ENCODE data around the gene PRKAG2.
"Not testable (repeated sequence)": the region's sequence is repeated elsewhere in the genome, so short reads cannot be mapped to it uniquely, and the experiment has no call there.

PRKAG2 gene

DNA sequence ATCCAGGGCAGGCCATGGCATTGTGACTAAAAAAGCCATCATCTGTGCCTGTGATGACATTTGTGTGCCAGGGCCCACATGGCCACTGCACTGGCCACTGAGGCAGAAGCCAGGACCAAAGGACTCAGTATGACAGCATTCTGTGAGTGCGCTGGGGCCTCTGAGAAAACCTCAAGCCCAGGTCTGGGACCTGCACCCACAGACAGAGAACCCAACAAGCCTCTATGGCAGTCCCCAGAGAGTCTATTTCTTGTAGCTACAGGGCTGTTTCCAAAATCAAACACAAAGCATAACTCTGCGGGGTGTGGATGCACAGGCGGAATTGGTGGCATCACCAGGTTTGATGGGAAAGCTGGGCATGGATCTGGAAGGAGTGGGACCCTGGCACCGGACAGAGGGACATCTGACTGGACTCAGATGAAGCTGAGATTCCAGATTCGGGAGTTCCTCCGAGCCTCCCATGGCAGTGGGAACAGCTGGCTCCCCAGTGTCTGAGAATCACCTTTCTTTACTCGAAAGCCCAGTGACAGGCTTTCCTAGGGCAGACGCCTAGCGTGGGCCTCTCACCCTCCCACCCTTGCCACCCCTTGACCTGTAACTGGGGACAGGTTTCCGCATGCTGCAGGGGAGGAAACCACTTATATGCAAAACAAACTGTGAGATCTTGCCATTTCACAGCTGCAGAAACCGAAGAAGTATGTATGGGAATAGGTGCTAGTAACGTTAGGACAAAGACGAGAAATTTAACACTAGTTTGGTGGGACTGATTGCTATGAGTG, 286.7 kb downstream of the PRKAG2 start:
- no peak for DNase-seq (ENCODE audit: low spot score)

DNA sequence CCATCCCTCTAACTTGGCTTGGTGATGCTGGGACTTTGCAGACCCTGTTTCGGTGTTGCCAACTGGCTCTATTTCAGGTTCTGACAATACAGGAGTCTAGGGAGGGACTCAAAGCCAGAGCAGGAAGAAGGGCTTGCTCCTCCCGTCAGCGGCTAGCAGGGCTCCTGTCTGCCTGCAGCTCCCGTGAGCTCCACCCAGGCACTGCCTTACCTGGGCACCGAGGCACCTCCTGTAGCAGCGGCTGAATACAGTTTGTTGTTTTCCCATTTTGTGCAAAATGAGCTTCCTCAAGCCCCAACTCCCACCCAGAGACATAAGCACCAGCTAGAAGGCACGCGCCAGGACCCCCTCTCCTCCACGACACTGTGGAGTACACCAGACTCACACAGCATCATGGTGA, 287.9 kb downstream of the PRKAG2 start:
- DNase-seq (ENCODE audit: low spot score): no peak

DNA sequence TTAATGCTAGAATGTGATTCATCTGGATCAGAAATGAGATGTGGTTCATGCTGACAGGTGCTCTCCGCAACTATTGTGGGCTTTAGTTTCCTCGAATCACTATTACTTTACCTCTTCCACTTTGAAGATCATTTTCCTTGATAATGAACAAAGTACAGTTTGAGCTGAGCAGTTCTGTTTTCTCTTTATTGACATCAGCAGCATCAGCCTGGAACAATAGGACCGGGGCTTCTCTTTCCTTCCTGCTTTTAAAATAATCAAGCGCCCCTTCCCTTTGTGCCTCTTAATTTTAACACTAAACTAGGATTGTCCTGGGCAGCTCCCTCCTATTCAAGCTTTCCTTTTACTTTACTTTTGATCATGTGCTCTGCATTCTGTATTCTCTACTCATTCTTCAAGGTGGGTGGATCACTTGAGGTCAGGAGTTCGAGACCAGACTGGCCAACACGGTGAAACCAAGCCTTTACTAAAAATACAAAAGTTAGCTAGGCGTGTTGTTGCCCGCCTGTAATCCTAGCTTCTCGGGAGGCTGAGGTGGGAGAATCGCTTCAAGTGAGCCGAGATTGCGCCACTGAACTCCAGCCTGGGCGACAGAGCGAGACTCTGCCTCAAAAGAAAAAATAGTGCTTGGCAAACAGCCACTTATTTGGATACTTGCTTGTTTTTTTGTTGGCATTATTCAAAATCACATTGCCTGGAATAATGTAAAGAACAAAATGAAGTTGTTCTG, 290.2 kb downstream of the PRKAG2 start:
- no peak for DNase-seq (ENCODE audit: low spot score)

DNA sequence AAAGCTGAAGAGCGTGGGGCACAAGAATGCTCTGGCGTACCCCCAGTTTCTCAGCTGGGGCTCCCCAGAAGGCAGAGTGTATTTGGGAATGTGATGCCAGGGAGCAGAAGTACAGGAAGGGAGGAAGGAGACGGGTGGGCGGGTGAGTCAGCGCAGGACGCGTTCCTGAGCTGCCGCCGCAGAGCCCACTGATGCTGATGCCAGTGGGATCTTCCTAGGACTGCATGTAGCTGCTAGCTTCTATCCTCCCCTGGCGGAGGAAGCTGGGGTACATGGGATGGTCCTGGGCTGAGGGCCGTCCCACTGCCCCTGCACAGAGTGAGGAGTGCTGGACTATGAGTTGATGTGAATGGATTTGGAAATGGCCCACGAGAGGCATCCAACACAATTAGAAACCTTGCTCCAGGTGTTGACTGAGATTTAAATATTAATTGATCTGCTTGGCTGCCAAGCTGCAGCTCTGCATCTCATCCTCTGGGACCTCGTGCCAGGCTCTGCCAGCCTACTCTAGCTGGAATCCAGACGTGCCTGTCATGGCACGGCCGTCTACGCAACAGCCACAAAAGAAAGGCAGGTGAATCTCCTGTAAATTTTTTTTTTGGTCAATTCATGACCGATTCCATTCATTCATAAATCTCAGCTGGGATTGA, 291.0 kb downstream of the PRKAG2 start:
- DNase-seq (ENCODE audit: low spot score): no peak

DNA sequence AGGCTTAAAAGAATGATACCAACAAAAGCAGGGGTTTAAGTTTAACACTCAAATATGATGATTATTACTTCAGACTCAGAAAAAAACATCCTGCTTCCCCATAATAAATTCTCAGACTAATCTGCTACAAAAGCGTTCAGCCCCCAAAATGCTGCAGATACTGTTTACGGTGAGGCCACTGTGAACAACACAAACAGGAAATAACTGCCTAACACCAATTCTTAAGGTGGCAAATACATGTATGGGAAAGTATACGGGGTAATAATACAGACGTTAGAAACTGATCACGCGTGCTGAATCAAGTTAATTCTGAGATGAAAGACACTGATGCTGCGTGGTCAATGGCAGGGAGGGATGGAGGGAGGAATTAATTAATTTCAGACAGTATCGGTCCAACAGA, 295.2 kb downstream of the PRKAG2 start:
- DNase-seq (ENCODE audit: low spot score): no peak

DNA sequence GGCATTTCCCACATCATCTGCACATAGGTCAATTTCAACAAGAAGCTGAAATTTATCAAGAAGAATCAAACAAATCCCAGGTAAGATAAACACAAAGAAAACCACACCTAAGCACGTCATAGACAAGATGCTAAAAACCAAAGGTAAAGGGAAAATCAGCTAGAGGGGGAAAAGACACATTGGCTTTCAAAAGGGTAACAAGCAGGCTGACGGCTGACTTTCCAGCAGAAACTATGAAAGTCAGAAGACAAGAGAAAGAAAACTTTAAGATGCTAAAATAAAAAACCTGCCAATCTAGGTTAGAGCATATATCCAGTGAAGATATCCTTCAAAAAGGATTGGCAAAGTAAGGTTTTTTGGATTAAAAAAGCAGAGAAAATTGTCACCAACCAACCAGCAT, 297.3 kb downstream of the PRKAG2 start:
- no peak for DNase-seq (ENCODE audit: low spot score)

DNA sequence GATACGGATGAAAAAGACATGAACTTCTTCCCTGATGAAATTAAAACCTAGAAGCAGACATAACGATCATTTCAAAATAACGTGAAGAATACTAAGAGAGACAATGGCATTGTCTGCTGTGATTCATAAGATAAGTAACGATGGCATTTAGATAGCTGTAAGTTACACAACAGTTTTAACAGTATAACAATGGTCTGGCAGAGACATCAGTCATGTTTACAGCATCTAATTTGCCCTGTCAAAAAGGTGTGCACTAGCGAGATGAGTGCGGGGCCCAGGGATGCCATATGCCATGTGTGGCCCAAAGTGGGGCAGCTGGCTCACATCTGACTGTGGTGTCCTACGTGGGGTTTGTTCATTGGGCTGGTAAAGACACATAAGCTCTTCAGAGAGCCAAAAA, 301.5 kb downstream of the PRKAG2 start:
- no peak for DNase-seq (ENCODE audit: low spot score)

DNA sequence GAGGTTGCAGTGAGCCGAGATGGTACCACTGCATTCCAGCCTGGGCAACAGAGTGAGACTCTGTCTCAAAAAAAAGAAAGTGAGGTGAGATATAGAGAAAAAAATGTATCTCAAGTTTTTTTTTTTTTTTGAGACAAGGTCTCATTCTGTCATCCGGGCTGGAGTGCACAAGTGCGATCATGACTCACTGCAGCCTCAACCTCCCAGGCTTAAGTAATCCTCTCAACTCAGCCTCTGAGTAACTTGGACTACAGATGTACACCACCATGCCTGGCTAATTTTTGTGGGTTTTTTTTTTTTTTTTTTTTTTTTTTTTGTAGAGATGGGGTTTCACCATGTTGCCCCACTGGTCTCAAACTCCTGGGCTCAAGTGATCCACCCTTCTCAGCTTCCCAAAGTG, 303.9 kb downstream of the PRKAG2 start:
- not testable (repeated sequence) for DNase-seq (ENCODE audit: low spot score)

DNA sequence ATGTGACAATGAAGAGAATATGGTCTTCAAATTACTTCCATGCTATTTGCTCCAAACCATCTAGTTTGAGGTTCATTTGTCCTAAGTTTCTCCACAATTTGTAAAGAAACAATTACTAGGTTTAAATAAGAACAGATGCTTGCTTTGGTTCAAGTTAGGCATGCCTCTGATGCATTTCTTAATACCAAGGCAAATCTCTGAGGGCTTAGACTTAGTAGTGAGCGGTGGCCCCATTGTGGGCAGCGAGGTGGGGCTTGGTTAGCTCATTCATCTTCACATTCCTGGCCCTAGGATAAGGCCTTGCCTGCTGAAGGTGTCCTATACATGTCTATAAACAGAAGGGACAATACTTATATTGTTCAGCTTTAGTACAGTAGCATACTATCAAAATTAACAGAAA, 304.8 kb downstream of the PRKAG2 start:
- DNase-seq (ENCODE audit: low spot score): no peak

DNA sequence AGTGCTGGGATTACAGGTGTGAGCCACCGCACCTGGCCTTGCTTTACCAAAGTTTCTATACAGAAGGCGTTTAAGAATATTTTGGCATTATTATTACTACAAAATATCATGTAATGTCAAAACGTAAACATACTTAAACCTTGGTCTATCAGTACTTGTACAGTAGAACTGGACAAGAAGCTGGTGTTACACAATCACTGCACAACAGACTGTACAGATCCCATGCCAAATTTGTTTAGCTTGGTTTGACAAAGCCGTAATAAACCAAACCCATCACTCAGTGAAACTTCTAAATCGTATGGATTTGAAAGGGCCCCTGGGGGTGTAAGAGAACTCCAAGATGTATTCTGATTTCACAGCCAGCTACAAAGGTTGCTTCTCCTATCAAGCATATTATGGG, 305.4 kb downstream of the PRKAG2 start:
- no peak for DNase-seq (ENCODE audit: low spot score)

DNA sequence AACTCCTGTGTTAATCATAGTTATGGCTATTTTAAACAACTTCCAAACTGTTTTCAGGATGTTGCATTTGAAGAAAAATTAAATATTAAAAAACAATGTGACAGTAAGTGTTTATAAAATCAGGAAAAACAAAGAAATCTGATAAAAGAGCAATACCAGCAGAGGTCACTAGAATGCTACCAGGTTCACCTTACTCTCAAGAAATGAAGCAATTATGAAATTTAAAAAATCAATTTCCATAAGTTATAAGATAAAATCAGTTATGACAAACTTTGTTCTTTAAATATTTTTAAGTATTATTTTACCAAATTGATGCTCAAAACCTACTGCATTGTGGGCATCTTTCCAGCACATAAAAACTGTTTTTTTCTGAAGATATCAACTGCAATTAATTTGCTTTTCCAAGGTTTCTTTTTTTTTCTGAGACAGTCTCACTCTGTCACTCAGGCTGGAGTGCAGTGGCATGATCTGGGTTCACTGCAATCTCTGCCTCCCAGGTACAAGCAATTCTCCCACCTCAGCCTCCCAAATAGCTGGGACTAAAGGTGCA, 306.5 kb downstream of the PRKAG2 start:
- no peak for DNase-seq (ENCODE audit: low spot score)

DNA sequence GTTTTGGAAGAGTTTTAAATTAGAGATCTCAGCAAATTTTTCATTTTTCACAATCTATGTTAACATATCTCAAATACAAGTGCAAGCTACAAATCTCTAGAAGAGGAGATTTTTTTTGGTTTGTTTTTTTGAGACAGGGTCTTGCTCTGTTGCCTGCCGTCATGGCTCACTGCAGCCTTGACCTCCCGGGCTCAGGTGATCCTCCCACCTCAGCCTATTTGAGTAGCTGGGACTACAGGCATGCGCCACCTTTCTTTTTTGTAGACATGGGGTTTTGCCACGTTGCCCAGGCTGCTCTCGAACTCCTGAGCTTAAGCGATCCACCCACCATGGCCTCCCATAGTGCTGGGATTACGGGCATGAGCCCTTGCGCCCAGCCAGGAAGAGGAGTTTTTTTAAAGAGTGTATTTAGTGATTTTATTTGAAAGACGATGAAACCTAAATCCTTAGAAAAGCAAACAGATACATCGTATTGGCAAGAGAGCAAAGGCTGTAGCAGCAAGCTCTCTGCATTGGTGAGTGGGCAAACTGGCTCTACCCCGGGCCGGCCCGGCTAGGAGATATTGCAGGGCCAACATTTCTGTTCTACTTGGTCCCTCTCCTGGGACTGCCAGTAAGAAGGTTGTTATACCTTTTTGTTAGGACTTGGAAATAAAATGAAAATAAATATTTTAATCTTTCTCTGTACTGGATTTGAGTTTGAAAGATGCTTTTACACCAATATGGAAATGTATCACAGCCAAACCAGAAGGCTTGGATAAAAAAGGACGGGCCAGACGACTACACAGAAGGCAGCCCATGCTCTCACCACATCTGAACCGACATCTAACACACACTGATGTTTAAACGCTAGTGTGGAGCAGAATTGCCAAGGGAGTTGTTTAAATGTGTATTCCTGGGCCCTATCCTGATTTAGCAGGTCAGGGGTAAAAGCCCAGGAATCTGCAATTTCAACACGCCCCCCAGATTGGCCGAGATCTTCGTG, 307.7 kb downstream of the PRKAG2 start:
- DNase-seq (ENCODE audit: low spot score): no peak

DNA sequence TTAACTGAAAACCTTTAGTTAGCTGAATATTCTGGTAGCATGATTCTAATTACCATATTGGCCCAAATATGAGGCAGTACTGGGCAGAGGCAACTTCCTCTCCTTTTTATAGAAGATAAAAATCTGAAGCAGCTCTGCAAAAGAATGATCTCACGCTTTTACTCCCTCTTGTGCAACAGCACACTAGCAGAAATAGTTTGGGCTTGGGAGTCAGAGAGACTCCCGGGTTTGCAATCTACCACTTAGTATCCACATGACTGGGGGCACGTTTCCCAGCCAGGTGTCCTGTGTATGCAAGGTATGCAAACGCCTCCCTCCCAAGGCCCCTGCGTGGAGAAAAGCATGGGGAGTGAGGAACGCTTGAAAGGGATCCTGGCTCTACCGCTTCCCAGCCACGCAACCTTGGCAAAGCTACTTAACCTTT, 310.0 kb downstream of the PRKAG2 start:
- no peak for DNase-seq (ENCODE audit: low spot score)

DNA sequence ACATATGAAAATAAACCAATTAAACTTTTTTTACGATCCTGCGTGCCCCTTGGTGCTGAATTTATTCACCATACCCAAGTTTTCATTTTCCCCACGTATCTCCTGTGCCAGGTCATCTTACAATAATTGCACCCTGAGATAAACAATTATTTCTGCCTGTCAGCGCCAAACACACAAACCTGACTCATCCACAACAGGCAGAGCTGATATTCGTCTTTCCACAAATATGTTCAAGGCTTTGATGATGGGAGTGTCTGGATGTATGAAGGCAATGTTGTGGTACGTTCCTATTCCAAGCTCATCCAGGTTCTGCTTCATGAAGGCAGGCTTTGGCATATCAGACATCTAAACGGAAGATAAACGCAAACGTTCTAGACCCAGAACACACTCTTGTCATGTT, 311.4 kb downstream of the PRKAG2 start:
- DNase-seq (ENCODE audit: low spot score): no peak

DNA sequence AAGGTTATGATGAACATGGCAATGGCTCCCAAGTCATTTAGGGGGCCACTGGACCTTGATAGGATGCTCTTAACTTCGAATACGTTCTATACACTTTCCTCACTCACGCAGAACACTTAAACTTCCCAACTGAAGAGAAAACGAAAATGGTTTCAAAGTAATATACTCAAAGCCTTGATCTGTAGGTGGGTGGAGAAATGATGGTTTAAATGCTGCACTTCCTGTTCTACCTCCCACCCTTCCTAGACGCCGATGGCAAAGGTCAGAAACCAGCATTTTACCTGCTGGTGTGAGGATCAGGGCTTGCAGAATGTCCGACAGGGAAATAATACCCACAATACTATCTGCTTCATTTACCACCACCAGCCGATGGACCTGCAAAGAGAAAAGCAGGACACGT, 316.7 kb downstream of the PRKAG2 start:
- no peak for DNase-seq (ENCODE audit: low spot score)

DNA sequence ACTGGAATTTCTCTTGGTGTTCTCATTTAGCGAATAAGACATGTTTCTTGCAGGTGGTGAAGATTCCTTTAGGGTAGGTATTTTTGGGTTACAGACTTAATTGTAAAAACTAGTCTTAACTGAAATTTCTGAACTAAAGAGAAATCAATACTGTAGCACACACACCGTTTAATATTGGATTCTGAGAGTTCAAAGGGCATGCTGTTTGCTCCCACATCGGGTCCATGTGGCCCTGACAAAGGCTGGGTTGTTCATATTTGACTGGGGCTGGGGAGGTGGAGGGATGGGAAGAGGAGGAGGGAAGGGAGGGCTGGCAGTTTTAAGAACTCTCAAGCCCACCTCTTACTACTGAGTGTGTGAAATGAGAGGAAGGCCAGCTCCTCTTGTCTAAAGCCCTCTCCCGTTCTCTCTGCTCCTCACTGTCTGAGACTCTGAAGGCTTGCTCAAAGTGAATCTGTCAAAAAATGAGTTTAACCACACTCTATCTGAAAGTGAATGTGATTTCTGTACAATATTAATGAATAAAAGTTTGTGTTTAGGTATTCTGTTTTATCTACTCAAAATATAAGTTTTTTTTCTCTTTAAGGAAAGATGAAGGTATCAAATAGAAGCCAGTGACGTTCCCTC, 317.2 kb downstream of the PRKAG2 start:
- DNase-seq (ENCODE audit: low spot score): no peak

DNA sequence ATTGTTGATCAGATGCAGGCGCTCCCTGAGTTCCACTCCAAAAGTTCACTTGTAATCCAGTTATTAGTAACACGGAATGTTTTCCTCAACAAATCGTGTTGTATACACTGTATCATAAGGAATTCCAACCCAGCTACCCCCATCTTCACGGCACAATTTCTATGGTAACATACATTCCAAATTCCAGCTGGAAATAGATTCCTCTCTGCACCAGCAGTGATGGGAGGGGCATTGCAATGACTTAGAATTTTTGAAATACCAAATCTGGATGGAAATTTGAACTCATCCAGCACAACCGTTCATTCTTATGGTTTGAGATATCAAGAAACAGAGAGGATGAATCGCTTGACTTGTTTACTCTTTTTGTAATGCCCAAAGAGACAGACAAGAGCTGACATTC, 318.3 kb downstream of the PRKAG2 start:
- no peak for DNase-seq (ENCODE audit: low spot score)

DNA sequence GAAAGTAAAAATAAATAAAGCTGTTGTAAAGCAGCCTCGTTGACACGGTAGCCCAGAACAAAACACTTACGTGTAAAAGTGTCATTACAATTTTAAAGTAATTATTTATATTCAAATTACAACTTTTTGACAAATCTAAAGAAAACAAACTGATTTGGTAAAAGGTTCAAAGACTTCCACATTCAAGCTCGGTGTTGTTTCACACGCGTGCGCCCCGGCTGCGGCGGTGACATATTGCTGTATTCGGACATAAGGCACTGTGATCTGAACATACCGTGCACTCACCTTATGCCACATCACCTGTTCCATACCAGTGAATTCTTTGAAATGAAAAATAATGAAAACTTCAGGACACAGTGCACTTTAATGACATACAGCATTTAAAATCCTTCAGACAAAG, 320.3 kb downstream of the PRKAG2 start:
- DNase-seq (ENCODE audit: low spot score): no peak

DNA sequence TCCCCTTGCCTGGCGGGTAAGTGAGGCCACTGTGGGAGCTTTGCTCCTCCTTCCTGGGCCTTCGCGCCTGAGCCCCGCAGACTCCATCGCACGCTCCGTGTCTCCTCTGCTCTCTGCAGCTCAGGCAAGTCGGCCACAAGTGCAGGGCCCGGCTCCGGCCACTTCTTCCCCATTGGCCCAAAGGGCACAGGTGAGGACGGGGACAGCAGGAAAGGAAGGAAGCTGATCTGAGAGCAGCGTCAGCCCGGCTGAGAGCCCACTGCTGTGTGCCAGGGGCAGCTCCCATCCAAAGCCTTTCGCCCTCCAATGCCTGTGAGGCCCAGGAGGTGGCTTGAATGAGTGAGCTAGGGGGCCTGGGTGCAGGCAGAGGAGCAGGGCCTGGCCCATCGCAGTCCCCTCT, 323.6 kb downstream of the PRKAG2 start:
- no peak for DNase-seq (ENCODE audit: low spot score)

DNA sequence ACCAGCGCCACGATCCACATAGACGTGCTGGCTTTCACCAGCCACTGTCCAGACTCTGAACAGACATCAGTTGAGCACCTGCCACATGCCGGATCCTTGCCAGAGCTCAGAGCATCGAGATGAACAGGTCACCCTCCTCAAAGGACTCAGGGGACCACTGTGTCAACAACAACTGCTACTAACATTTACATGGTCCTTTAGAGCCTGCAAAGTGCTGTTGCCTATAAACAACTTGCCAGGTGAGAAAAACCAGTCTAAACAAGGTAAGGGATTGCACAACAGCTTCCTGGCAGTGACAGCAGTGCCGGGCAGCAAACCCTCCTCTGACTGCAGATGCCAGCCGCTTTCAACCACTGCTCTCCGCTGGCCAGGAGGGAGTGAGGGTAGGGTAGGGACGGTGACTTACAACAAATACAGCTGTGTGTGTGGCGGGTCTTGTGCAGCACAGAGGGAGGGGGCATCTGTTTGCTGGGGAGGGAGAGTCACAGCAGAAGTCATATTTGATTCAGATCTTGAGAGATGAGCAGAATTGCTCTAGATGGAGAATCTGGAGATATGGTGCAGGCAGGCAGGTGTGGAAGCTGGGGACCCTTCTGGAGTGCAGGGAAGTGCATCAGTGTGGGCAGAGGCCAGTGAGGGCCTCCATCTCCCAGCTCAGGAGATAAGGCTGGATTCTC, 324.4 kb downstream of the PRKAG2 start:
- DNase-seq (ENCODE audit: low spot score): no peak

DNA sequence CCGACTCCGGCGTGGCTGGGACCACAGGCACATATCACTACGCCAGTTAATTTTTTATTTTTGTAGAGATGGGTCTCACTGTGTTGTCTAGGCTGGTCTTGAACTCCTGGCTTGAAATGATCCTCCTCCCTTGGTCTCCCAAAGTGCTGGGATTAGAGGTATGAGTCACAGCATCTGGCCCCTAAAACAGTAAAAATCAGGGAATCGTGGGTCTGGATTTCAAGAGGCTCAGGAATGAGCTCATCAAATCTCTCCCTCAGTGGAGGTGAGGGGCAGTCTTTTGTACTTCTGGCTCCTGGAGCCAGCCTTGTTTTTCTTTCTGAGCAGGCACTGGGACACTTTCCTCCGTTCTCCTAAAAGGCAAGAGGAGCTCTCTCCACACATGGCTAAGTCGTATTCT, 325.1 kb downstream of the PRKAG2 start:
- no peak for DNase-seq (ENCODE audit: low spot score)
